HG02852 (cell line): Measurements from ENCODE around the gene ADCY7.

ENCODE experiments used
- ATAC-seq: cut with Tn5 transposase; IDR thresholded peaks from one replicate; pipeline ENCODE4 v1.9.1; 2021; ENCODE audit warnings: mild to moderate bottlenecking, moderate library complexity; ENCODE audit not compliant: unreplicated experiment

The ADCY7 gene

DNA sequence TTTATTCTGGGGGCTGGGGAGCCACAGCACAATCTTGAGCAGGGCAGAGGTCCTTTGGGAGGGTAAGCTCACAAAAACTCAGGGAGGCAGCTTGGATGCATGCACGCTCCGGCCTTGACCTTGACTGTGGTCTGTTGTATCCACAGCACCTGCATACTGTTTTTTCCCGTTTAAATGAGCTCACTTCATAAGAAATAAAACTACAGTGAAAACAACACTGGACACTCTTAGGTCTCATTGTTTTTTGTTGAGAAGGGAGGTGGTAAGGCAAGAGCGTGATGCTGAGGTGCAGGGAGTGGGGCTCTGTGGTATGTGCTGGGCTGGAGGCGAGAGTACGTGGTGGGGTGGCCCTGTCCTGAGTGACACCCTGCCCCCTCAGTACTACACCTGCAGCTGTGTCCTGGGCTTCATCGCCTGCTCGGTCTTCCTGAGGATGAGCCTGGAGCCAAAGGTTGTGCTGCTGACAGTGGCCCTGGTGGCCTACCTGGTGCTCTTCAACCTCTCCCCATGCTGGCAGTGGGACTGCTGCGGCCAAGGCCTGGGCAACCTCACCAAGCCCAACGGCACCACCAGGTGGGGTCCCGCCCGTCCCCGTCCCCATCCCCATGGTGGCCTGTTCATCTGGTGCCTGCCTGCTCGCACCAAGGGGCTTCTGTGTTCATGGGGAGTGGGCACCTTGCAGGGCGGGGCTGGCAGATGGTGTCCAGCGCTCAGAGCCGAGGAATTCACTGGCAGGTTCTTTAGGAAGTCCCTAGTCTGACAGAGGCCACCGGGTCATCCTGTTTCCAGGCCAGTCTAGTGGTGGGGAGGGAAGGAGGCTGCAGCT, 44.2 kb downstream of the ADCY7 start:
- no peak for ATAC-seq

DNA sequence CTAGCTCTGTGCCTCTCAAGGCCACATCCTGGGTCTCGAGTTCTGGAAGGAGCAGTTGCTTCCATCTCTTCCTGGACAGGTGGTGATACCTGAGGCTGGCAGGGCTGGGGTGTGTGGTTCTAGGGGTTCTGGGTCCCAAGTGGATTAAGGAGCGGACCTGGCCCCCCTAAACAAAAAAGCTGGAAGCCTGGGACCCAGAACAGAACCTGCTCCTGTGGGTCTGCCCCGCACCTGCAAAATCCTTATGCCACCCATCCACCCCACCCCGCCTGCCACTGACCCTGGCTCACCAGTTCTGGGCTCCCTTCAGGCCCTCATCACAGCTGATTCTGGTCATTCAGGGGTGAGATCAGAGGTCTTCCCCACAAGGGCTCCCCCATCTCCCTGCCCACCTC, 44.8 kb downstream of the ADCY7 start:
- ATAC-seq: no peak

DNA sequence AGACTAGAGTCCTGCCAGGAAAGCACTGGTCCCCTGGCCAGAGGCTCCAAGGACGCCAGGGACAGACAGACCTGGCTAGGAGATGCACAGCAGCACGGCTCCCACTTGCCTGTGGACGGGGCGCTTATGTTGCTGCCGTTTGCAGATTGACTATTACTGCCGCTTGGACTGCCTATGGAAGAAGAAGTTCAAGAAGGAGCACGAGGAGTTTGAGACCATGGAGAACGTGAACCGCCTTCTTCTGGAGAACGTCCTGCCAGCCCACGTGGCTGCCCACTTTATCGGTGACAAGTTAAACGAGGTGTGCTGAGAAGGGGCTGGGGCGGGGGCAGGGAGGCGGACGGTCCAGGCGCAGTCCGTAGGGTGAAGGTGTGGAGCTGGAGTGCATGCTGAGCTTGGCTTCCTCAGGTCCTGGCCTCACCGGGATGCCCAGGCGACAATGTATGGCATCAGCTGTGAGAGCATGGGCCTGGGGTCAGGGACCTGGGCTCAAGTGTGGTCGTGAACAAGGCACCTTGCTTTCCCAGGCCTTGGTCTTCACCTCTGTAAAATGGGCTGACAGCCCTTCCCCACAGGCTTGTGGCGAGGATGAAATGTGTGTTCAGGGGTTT, 45.6 kb downstream of the ADCY7 start:
- no peak for ATAC-seq

DNA sequence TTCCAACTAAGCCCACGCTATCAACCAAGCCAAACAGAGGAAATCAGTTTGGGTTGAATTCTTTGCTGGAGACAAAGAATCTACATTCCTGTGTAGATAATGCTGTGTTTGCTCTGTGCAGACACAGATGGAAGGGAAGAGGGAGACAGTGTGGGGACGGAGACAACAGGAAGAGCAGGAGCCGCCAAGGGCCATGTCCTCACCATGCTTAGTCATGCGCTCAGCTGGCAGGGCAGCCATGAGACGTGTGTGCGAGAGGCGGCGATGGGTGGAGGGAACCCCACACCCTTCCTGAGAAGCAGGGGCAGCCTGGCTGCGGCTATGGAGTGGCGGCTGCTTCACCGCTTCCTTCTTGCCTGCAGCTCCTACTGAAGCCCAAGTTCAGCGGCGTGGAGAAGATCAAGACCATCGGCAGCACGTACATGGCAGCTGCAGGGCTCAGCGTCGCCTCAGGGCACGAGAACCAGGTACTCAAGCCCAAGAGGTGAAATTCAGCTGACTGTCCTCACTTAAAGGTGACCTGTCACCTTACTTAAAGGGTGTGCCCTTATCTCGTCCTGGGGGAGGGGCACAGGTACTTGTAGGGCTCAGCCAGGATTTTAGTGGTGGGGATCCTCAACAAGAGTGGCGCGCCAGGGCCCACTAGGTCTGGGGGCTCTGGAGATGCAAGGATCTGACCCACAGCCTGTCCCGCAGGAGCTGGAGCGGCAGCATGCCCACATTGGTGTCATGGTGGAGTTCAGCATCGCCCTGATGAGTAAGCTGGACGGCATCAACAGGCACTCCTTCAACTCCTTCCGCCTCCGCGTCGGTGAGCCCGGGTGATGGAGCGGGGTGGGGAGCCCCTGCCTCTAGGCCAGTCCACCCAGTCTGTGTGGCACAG, 47.5 kb downstream of the ADCY7 start:
- ATAC-seq: no peak

DNA sequence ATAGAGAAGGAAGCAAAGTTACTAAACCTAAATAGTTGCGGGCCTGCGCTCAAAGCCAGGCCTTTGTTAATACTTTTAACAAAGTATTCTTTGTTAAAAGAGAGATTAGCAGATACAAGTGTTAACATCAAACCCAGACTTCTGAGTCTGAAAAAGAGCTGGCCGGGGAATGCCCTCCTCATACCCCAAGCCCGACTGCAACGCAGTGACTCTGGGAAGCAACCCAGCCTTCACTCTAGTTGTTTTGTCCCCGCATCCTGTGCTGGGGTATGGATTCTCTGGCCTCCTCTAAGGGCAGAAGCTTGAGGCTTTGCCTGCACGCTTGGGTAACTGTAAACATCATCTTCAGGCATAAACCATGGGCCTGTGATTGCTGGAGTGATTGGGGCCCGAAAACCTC, 48.3 kb downstream of the ADCY7 start:
- ATAC-seq: no peak

DNA sequence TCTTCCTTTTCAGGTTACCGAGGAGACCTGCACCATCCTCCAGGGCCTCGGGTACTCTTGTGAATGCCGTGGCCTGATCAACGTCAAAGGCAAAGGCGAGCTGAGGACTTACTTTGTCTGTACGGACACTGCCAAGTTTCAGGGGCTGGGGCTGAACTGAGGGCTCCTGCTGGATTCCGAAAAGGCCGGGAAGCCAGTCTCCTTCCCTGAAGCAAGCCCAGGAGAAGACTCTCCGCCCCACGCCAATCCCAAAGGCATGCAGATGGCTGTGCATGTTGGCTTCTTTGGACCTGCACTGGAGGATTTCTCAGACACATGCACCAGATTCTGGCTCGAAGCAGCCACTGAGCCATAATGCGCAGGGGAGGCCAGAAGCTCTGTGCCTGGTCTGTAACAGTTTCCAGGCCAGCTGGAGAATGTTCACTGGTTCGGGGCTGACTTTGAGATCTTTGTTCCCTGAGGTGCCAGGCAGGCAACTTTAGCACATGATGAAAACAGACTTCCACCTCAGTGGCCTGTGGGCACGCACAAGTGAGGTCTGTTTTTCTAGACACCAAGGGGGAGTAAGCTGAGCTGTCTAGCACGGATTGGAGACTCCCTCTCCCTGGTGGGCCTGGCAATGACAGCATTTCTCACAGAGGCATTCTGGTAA, 49.1 kb downstream of the ADCY7 start:
- ATAC-seq: no peak

DNA sequence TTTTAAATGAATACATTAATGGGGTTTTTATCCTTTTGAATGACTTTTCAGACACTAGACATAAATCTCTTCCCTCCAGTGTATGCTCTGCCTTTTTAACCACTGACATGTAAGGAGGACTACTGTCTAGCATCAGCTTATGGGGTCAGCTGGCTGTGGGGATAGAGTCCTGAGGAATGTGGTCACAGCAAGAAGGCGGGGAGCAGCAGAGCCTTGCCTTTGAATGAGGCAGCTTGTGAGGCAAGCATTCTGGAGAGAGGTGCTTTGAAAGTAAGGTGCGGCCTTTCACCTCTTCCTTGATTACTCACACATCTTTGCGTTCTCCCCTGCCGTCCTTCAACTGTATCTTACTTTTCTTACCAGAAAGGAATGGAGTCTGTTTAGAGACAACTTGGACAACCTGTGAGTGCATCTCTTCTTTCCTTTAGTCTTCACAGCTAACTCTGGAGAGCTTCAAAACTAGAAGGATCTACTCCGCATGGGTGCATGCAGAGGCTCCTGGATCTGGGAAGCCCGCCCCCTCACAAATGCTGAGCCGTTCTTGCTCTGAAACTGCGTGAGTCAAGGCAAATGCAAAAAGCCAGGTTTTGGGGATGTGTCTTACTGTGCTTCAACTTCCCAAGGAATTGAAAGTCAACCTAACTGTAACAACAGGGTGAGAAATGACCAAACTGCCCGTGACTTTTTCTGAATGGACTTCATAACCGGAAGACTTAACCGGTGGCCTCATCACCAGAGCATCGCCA, 49.9 kb downstream of the ADCY7 start:
- ATAC-seq: no peak

DNA sequence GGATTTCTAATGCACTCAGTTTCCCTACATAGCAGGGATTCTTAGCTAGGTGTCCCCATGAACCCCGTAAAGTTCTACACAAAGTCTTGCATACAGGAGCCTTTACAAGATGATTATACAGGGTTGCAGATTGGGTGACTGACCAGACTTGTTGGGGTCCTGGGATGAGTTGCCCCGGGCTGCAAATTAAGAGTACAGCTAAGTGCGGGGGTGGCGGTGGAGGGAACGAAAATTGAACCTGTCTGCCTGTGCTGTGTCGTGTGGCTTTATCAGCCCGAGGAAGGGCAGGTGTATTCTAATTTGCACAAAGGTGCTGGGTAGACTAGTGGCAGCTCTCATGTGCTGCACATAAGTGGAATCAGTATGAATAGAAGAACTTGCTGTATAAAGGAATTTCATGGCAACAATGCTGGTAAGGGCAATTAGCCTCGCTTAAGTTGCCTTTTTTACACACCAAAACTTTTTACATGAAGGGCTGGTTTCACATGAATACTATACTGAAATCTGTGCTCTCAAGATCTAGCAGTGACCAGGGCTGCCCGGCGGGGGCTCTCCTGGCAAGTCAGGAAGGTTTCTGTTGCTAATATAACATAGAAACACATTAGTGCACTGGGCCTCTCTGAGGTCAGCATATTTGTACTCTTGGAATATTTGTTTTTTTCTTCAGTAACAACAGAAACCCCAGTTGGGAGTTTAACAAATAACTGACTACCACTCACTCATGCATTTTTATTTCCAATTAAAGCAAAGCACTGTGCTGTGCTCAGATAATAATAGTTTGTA, 50.7 kb downstream of the ADCY7 start:
- no peak for ATAC-seq

DNA sequence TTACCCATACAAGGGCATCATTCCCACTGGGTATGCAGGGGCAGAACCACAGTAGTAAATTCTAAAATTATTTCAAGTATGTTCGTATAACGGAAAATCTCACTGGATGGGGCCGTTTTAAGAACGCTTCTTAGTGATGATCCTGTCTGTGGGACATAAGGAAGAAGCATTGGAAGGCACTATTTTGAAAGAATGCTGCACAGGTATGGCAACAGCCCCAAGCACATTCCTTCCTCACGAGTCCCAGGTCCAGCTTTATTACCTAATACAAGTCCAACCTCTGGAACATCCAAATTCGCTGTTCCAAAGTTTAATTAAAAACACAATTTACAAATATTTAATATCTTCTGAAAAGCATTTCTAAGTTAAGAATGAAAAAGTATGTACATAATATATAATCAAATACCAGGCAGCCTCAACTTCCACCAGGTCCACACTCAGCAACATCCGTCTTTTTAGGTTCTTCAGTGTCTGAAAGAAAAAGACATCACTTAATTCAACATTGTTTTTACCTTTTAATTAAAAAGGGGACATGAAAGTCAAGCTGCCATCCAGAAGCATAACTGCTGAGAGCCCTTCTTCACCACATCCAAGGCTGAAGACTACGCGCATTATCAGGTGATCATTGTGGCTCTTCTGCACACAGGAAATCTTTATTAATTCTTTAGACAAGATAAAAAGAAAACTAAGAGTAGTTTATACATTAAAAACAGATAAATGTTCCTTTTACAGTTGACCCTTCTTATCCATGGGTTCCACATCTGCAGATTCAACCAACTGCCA, 52.6 kb downstream of the ADCY7 start:
- ATAC-seq: no peak

DNA sequence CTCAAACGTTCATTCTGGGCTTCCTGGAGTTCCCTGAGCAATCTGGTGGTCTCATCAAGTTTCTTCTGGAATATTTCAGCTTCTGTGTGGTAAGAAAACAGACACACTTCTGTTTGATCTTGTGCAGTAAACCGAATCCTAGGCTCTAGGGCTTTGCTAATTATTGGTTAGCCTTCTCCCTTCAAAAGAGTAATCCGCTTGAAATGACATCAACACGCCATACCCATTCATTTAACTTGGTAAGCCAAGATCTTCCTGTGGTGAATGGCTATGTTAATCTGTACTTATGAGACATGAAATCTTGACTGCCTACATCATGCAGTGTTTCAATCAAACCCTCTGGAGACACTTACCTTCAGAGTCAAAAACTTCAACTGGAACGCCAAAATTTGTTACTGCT, 54.0 kb downstream of the ADCY7 start:
- no peak for ATAC-seq

DNA sequence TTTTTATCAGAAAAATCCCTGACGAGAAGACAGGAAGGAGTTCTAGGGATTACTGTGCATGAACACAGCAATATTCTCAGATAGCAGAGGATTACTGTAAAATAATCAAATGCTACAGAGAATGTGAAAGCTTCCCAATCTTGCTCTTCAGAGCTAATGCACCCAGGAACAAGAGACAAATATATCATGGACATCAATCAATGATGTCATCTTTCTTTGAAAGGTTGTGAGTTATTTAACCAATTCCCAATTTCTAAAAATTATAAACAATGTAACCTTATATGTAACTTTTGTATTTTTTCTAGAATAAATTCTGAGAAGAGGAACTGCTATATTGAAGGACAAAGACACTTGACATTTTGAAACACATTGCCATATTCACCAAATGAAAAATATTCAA, 56.0 kb downstream of the ADCY7 start:
- no peak for ATAC-seq

DNA sequence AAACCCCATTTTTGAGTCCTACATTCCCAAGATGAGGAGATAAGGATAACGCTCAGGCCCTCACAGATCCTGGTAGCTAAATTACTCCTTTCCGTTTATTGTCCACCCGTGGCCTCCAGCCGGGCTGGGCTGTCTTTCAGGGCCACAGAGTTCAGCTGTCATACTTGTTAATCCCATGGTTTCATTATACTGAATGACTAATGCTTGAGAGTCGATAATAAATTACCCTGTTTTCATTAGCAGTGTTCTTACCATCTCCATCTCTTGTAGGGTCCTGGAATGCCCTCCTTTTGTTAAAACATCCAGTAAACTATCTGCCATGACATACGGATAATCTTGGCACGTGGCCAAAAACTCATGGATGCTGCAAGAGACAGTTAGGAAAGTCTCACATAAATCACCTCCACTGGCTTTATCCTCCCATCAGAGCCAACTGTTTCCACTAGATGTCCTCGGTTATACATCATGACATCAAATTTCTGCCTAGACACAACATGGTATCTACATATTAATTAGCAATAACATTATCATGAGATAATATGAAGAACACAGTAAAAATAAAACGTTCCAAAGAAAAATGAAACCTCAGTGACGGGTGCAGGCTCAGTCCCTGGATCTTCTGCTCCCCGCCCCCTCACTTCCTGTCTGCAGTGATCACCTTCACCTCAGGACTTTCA, 57.1 kb downstream of the ADCY7 start:
- no peak for ATAC-seq

DNA sequence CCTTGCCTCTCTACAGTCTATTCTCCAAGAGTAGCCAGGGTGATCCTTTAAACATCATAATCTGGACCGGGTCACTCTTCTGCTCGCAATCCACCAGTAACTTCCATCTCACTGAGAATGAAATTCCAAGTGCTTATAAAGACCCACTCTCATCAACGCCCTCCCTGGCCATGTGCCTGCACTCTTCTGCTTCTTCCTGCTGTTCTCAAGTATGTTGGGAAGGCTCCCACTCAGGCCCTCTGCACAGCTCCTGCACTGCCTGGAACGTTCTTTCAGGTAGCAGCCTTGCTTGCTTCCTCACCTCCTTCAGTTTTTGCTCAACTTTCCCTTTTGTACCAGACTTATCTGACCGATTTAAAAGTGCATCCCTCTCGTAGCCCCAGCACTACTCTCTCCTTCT, 58.0 kb downstream of the ADCY7 start:
- no peak for ATAC-seq

DNA sequence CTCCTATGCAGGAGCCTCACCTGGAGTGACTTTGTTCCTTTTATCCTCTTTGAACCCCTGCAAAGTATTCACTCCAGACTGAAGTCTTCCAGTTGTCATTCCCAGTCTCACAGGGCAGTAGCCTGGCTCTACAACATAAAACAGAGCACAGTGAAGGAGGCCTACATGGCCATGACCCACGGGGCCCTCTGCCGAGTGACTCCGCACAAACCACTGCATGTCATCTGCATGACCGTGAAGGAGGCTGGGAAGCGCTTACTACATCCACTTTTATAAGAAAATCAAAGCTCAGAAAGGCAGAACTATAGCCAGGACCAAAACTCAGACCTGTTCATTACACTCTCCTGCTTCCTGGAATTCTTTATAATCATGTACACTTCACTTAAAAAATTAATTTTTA, 59.9 kb downstream of the ADCY7 start:
- ATAC-seq: no peak

DNA sequence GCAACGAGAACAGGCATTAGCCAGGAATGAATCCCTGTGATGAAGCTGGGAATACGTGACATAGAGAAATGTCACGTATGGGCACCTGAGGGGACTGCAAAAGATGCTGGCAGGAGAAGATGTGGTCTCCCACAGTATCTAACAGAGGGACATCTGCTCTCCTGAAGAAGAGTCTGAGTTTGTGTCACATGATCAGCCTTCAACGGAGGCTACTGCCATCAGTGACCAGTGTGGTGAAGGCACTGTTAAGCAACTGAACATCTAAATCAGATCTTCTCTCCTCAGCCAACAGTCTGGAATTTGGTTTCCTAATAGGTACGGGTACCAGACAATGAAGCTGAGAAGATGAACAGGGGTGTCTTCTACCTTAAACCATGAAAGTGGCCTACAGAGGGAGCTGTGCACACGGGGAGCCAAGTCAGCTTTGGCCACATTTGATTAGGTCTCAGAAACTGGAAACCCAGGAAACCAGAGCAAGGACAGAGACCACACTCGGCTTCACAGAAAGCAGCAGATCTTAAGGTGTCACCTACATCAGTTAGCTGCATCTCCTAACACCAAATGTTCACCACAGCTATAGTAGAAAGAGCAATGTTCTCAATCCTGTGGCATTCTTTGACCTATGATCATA, 60.6 kb downstream of the ADCY7 start:
- peak; percentile 70 for ATAC-seq

DNA sequence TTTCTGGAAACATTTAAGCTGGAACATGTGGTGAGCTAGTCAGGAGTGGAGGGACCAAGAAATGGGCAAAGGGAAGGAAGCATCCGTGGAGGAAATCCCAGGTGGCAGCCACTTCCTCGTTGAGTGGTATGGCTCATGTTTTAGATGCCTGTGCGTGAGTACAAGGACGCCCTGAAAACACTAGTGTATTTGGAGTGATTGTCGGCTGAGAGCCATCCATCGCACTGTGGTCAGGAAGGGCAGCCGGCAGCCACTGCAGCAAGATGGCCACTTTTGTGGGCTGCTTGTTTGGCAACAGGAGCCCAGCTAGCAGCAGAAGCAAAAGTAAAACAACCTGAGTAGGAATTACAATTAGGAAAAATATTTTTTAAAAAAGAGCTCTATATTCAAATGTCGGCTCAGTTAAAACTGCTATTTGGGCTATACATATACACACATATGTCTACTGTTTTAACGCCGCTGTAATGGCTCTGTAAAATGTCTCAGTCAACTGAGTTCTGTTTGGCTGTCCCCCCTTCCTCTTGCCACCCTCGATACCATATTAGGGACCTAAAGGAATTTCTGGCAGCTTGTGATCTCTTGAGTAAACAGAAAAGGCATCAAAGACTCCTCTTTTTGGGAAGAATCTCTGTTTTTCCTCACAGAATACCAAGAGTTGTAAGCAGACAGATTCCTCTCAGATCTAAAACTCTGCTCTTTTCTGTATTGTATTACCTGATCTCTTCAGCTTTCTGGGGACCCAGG, 63.3 kb downstream of the ADCY7 start:
- no peak for ATAC-seq

DNA sequence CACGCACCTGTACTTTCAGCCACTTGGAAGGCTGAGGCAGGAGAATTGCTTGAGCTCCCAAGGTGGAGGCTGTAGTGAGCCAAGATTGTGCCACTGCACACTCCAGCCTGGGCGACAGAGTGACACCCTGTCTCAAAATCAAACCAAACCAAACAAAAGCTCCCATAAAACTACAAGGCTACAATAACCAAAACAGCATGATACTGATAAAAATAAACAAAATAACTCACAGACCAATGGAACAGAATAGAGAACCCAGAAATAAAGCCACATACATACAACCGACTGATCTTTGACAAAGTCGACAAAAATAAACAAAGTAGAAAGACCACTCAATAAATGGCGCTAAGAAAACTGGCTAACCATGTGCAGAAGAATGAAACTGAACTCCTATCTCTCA, 65.2 kb downstream of the ADCY7 start:
- no peak for ATAC-seq
